ENCODE data around the gene RDH11. TPM values are rescaled to one million over a fixed set of nuclear protein-coding genes. Genes with fewer than 3 reads are reported as not detected.

The RDH11 gene
- 45.7 TPM for polyA plus RNA-seq (2012; ENCODE audit: insufficient read length, low read depth)

GRCh38 chr14:67695394-67695949 lies at the start of gene RDH11:
RDH11 (minus strand) TSS chr14:67695764; CDS start chr14:67695703, 61 bp downstream.
- TF ChIP-seq POLR2AphosphoS5 (IDR thresholded peaks at IDR 0.05; ENCODE audit: low read depth, low read length) (peak; percentile 81), SIN3A (IDR thresholded peaks at IDR 0.05; ENCODE audit: borderline replicate concordance, insufficient read depth, low read length) (no peak), TAF1 (IDR thresholded peaks at IDR 0.05; ENCODE audit: borderline replicate concordance, insufficient read depth, low read length) (peak; percentile 78; the same call in 1 of the 2 replicates)

GRCh38 chr14:67744046-67744445 lies 48.5 kb upstream of the RDH11 start:
- no peak for TF ChIP-seq REST (IDR thresholded peaks at IDR 0.05; ENCODE audit: insufficient read depth in 1 of 2, low read depth in 2 of 2, low read length in 2 of 2)

GRCh38 chr14:67738740-67739504 lies 43.4 kb upstream of the RDH11 start:
- TF ChIP-seq FOXP2 (optimal IDR thresholded peaks at IDR 0.05; ENCODE audit: borderline replicate concordance, extremely low read depth, extremely low read length, insufficient read depth) (no peak), TAF1 (IDR thresholded peaks at IDR 0.05; ENCODE audit: borderline replicate concordance, insufficient read depth, low read length) (no peak), REST (IDR thresholded peaks at IDR 0.05; ENCODE audit: insufficient read depth in 1 of 2, low read depth in 2 of 2, low read length in 2 of 2) (no peak), SIN3A (IDR thresholded peaks at IDR 0.05; ENCODE audit: borderline replicate concordance, insufficient read depth, low read length) (no peak), POLR2AphosphoS5 (IDR thresholded peaks at IDR 0.05; ENCODE audit: low read depth, low read length) (no peak)

- no peak for TF ChIP-seq SIN3A (IDR thresholded peaks at IDR 0.05; ENCODE audit: borderline replicate concordance, insufficient read depth, low read length)
- TF ChIP-seq POLR2AphosphoS5 (IDR thresholded peaks at IDR 0.05; ENCODE audit: low read depth, low read length): no peak
- TF ChIP-seq TAF1 (IDR thresholded peaks at IDR 0.05; ENCODE audit: borderline replicate concordance, insufficient read depth, low read length): no peak
- TF ChIP-seq REST (IDR thresholded peaks at IDR 0.05; ENCODE audit: insufficient read depth in 1 of 2, low read depth in 2 of 2, low read length in 2 of 2): no peak
- TF ChIP-seq FOXP2 (optimal IDR thresholded peaks at IDR 0.05; ENCODE audit: borderline replicate concordance, extremely low read depth, extremely low read length, insufficient read depth): no peak
Measured at GRCh38 chr14:67736771-67737170, 41.2 kb upstream of the RDH11 start.

- TF ChIP-seq FOXP2 (optimal IDR thresholded peaks at IDR 0.05; ENCODE audit: borderline replicate concordance, extremely low read depth, extremely low read length, insufficient read depth) (no peak), SIN3A (IDR thresholded peaks at IDR 0.05; ENCODE audit: borderline replicate concordance, insufficient read depth, low read length) (no peak), TAF1 (IDR thresholded peaks at IDR 0.05; ENCODE audit: borderline replicate concordance, insufficient read depth, low read length) (no peak), REST (IDR thresholded peaks at IDR 0.05; ENCODE audit: insufficient read depth in 1 of 2, low read depth in 2 of 2, low read length in 2 of 2) (no peak), POLR2AphosphoS5 (IDR thresholded peaks at IDR 0.05; ENCODE audit: low read depth, low read length) (no peak)
Measured at GRCh38 chr14:67735336-67736147, 40.0 kb upstream of the RDH11 start.
